ENCODE results near the gene STAT3.

STAT3 gene

GRCh38 chr17:42386777-42387657 lies 1.2 kb downstream of the STAT3 start:
- in situ Hi-C loops (cut with MboI; ENCODE audit: low sequenced_read_pairs, unreplicated experiment), result no loop called here
- DNase-seq (ENCODE audit: low spot score), result no peak
- no peak for TF ChIP-seq CTCF (IDR thresholded peaks at IDR 0.05; ENCODE audit: borderline replicate concordance, control extremely low read depth, extremely low read depth, insufficient read depth, missing control alignments)

GRCh38 chr17:42381898-42382297 lies 6.3 kb downstream of the STAT3 start:
- in situ Hi-C loops (cut with MboI; ENCODE audit: low sequenced_read_pairs, unreplicated experiment), result no loop called here
- DNase-seq (ENCODE audit: low spot score), result no peak
- no peak for TF ChIP-seq CTCF (IDR thresholded peaks at IDR 0.05; ENCODE audit: borderline replicate concordance, control extremely low read depth, extremely low read depth, insufficient read depth, missing control alignments)

- TF ChIP-seq CTCF (IDR thresholded peaks at IDR 0.05; ENCODE audit: borderline replicate concordance, control extremely low read depth, extremely low read depth, insufficient read depth, missing control alignments), result no peak
- in situ Hi-C loops (cut with MboI; ENCODE audit: low sequenced_read_pairs, unreplicated experiment), result no loop called here
- DNase-seq (ENCODE audit: low spot score), result no peak
Observed at GRCh38 chr17:42380935-42381334, 7.3 kb downstream of the STAT3 start.

- no peak for TF ChIP-seq CTCF (IDR thresholded peaks at IDR 0.05; ENCODE audit: borderline replicate concordance, control extremely low read depth, extremely low read depth, insufficient read depth, missing control alignments)
- in situ Hi-C loops (cut with MboI; ENCODE audit: low sequenced_read_pairs, unreplicated experiment), result no loop called here
Observed at GRCh38 chr17:42378959-42379594, 9.2 kb downstream of the STAT3 start.

GRCh38 chr17:42378359-42378958 lies 9.8 kb downstream of the STAT3 start:
- in situ Hi-C loops (cut with MboI; ENCODE audit: low sequenced_read_pairs, unreplicated experiment), result no loop called here
- DNase-seq (ENCODE audit: low spot score), result no peak
- TF ChIP-seq CTCF (IDR thresholded peaks at IDR 0.05; ENCODE audit: borderline replicate concordance, control extremely low read depth, extremely low read depth, insufficient read depth, missing control alignments), result no peak

More at GRCh38 chr17:42378959-42379594, 9.2 kb downstream of the STAT3 start:
- DNase-seq (ENCODE audit: low spot score), result no peak

- DNase-seq (ENCODE audit: low spot score), result no peak
- TF ChIP-seq CTCF (IDR thresholded peaks at IDR 0.05; ENCODE audit: borderline replicate concordance, control extremely low read depth, extremely low read depth, insufficient read depth, missing control alignments), result no peak
- in situ Hi-C loops (cut with MboI; ENCODE audit: low sequenced_read_pairs, unreplicated experiment), result no loop called here
Observed at GRCh38 chr17:42373896-42374295, 14.3 kb downstream of the STAT3 start.
